CD4-positive, alpha-beta T cell treated with Interferon alpha-2 for 1 hour (primary cell): ENCODE measurements around the gene EXOG.
A peak's percentile ranks its signal among the peaks of the same experiment; 100 is the strongest.

Source experiments
- DNase-seq, 2 donors: peaks; one replicate each; pipeline ENCODE4 v3.0.0-alpha.2; 2020 to 2022

The EXOG gene

GRCh38 chr3:38515367-38515766 is 19.2 kb downstream of the EXOG start:
- no peak for DNase-seq

GRCh38 chr3:38516669-38517068 is 20.5 kb downstream of the EXOG start:
- DNase-seq, result no peak

GRCh38 chr3:38519000-38519399 is 22.9 kb downstream of the EXOG start:
- peak in 1 of 2 donors; percentile 4 for DNase-seq

- DNase-seq, result peak in 1 of 2 donors; percentile 61
These were observed 23.5 kb downstream of the EXOG start for GRCh38 chr3:38519651-38520050.

- DNase-seq, result peak; percentile 53 to 72
These were observed 25.3 kb downstream of the EXOG start for GRCh38 chr3:38521391-38521987.

- DNase-seq, result no peak
These were observed 25.9 kb downstream of the EXOG start for GRCh38 chr3:38522002-38522401.

GRCh38 chr3:38524141-38524739 is 28.1 kb downstream of the EXOG start:
- no peak for DNase-seq

- DNase-seq, result no peak
These were observed 30.7 kb downstream of the EXOG start for GRCh38 chr3:38526792-38527191.

- no peak for DNase-seq
These were observed 32.3 kb downstream of the EXOG start for GRCh38 chr3:38528457-38528856.

- no peak for DNase-seq
These were observed 36.4 kb downstream of the EXOG start for GRCh38 chr3:38532529-38532928.

GRCh38 chr3:38533285-38533976 is 37.3 kb downstream of the EXOG start:
- DNase-seq, result no peak

GRCh38 chr3:38534180-38534579 is 38.0 kb downstream of the EXOG start:
- DNase-seq, result no peak

GRCh38 chr3:38534604-38535003 is 38.5 kb downstream of the EXOG start:
- no peak for DNase-seq

GRCh38 chr3:38536671-38537070 is 40.5 kb downstream of the EXOG start:
- DNase-seq, result no peak

- no peak for DNase-seq
These were observed 42.7 kb downstream of the EXOG start for GRCh38 chr3:38538773-38539353.

- DNase-seq, result no peak
These were observed 45.7 kb downstream of the EXOG start for GRCh38 chr3:38541806-38542205.

- DNase-seq, result no peak
These were observed 46.5 kb downstream of the EXOG start for GRCh38 chr3:38542401-38543298.

GRCh38 chr3:38543586-38543985 is 47.4 kb downstream of the EXOG start:
- DNase-seq, result no peak

- no peak for DNase-seq
These were observed 48.8 kb downstream of the EXOG start for GRCh38 chr3:38544926-38545325.

- no peak for DNase-seq
These were observed 49.4 kb downstream of the EXOG start for GRCh38 chr3:38545550-38545949.

- no peak for DNase-seq
These were observed 49.8 kb downstream of the EXOG start for GRCh38 chr3:38545983-38546382.

- no peak for DNase-seq
These were observed 52.2 kb downstream of the EXOG start for GRCh38 chr3:38548154-38548931.
